OCI-LY1 (cell line): ENCODE data around the gene NKX3-2.

Experiments
- H2AFZ ChIP-seq: fragments of 200-600 bp; sonication (generic), shearing (Covaris generic); 2 replicates; pipeline ENCODE4 v1.6.0; 2014; ENCODE audit warnings: antibody characterized with exemption, mild to moderate bottlenecking, low read length
- H3F3A ChIP-seq: fragments of 200-600 bp; sonication (generic), shearing (Covaris generic); 2 replicates; pipeline ENCODE4 v1.6.0; 2014; ENCODE audit warnings: mild to moderate bottlenecking, antibody characterized with exemption, low read length, moderate library complexity; ENCODE audit not compliant: insufficient read depth
- H3K27ac ChIP-seq: fragments of 200-600 bp; sonication (generic); 2 replicates; pipeline ENCODE4 v1.5.1; 2014; ENCODE audit warnings: low read length, mixed run types, mild to moderate bottlenecking, low read depth; ENCODE audit not compliant: poor library complexity, severe bottlenecking
- H3K27me3 ChIP-seq: fragments of 200-600 bp; sonication (generic); 2 replicates; pipeline ENCODE4 v1.6.0; 2014; ENCODE audit warnings: antibody characterized with exemption, mild to moderate bottlenecking, low read length, moderate library complexity; ENCODE audit not compliant: insufficient read depth
- H3K36me3 ChIP-seq: fragments of 200-600 bp; sonication (generic); 2 replicates; pipeline ENCODE4 v1.6.1; 2014; ENCODE audit warnings: mild to moderate bottlenecking, antibody characterized with exemption, low read length, moderate library complexity, mixed read lengths; ENCODE audit not compliant: insufficient read depth
- H3K4me1 ChIP-seq: fragments of 200-600 bp; sonication (generic); 2 replicates; pipeline ENCODE4 v1.5.1; 2014; ENCODE audit warnings: mild to moderate bottlenecking, low read length, moderate library complexity; ENCODE audit not compliant: insufficient read depth, severe bottlenecking
- H3K4me2 ChIP-seq: fragments of 200-600 bp; sonication (generic), shearing (Covaris generic); 2 replicates; pipeline ENCODE4 v1.6.1; 2014; ENCODE audit warnings: low read length
- H3K4me3 ChIP-seq: fragments of 200-600 bp; sonication (generic); 2 replicates; pipeline ENCODE4 v1.5.1; 2014; ENCODE audit warnings: low read length, low read depth, mild to moderate bottlenecking, mixed read lengths; ENCODE audit not compliant: poor library complexity, severe bottlenecking
- H3K79me2 ChIP-seq: fragments of 200-600 bp; shearing (Covaris generic); 2 replicates; pipeline ENCODE4 v1.6.1; 2016; ENCODE audit warnings: mixed run types, low read length, mixed read lengths; ENCODE audit not compliant: insufficient read depth
- H3K9ac ChIP-seq: fragments of 200-600 bp; sonication (generic), shearing (Covaris generic); 2 replicates; pipeline ENCODE4 v1.6.1; 2014; ENCODE audit warnings: mild to moderate bottlenecking, low read length, mixed read lengths
- H3K9me2 ChIP-seq: fragments of 200-600 bp; sonication (generic), shearing (Covaris generic); 2 replicates; pipeline ENCODE4 v1.6.1; 2014; ENCODE audit warnings: low read depth, mild to moderate bottlenecking, low read length, mixed read lengths
- H3K9me3 ChIP-seq: fragments of 200-600 bp; shearing (Covaris generic); 2 replicates; pipeline ENCODE4 v1.6.1; 2014; ENCODE audit warnings: low read length, mixed read lengths
- H4K20me1 ChIP-seq: fragments of 200-600 bp; sonication (generic), shearing (Covaris generic); 2 replicates; pipeline ENCODE4 v1.6.0; 2016; ENCODE audit warnings: mild to moderate bottlenecking, low read length; ENCODE audit not compliant: insufficient read depth
- CTCF ChIP-seq: fragments of 200-600 bp; sonication (generic), shearing (Covaris generic); IDR thresholded peaks from 2 replicates; pipeline ENCODE4 v1.5.1; 2017; ENCODE audit warnings: mild to moderate bottlenecking, antibody characterized with exemption, low read length, moderate library complexity, mixed read lengths
- EZH2 ChIP-seq: fragments of 200-600 bp; sonication (generic), shearing (Covaris generic); IDR thresholded peaks from 2 replicates; pipeline ENCODE4 v1.8.0; 2017; ENCODE audit warnings: borderline replicate concordance, mixed run types, mild to moderate bottlenecking, antibody characterized with exemption, low read length, moderate library complexity, mixed read lengths

NKX3-2 gene

DNA sequence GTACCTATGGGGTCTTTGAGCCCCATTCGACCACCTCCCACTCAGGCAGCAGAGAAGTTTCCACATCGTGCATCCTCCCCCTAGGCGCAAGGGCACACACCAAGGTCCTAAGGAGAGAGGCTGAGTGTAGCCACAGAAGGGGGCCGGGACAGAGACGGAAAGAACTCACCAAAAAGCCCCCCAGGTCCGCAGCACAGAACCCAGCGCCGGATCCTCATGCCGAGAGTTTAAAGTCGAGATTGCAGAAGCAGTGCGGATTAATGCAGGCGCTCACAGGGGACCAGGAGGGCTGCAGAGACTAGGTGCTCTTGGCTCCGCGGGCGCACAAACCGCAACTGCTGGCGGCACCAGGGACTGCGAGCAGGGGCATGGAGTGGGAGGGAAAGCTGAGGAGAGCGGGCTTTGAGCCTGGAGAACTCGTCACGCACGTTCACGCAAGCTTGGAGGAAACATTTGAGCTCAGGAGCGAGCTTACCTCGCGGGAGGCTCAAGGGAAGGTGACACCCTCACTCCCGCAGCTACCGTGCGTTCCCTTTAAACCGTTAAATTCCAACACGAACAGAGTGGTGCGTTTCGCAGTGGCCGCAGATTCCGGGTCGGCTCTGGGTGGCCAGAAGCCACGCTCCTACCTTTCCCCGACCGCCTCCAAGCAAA lies 8.5 kb downstream of the NKX3-2 start:
- H3K9me3 ChIP-seq: no peaks in the 10 kb centered on the region
- no peak overlapping the region for H2AFZ ChIP-seq
- H3K4me3 ChIP-seq: no peak overlapping the region
- no peaks in the 10 kb centered on the region for H3K27me3 ChIP-seq
- no peaks in the 10 kb centered on the region for H4K20me1 ChIP-seq
- H3K9me2 ChIP-seq: no peaks in the 10 kb centered on the region
- H3K36me3 ChIP-seq: no peaks in the 10 kb centered on the region
- no peak overlapping the region for H3K9ac ChIP-seq
- no peaks in the 10 kb centered on the region for H3K4me1 ChIP-seq
- no peak overlapping the region for H3K4me2 ChIP-seq
- H3K79me2 ChIP-seq: no peaks in the 10 kb centered on the region
- no peak overlapping the region for H3K27ac ChIP-seq
- H3F3A ChIP-seq: no peaks in the 10 kb centered on the region
- TF ChIP-seq CTCF (no peak), EZH2 (no peak)

- no peaks in the 10 kb centered on the region for H3F3A ChIP-seq
- no peaks in the 10 kb centered on the region for H3K36me3 ChIP-seq
- H3K4me3 ChIP-seq: no peak overlapping the region
- no peak overlapping the region for H3K9ac ChIP-seq
- H3K27ac ChIP-seq: no peak overlapping the region
- no peak overlapping the region for H3K4me2 ChIP-seq
- no peaks in the 10 kb centered on the region for H3K79me2 ChIP-seq
- TF ChIP-seq CTCF (no peak), EZH2 (no peak)
- no peaks in the 10 kb centered on the region for H3K9me2 ChIP-seq
- no peak overlapping the region for H2AFZ ChIP-seq
- no peaks in the 10 kb centered on the region for H3K27me3 ChIP-seq
- H4K20me1 ChIP-seq: no peaks in the 10 kb centered on the region
- no peaks in the 10 kb centered on the region for H3K9me3 ChIP-seq
- H3K4me1 ChIP-seq: no peaks in the 10 kb centered on the region
Measured at GRCh38 chr4:13535118-13535517, 9.2 kb downstream of the NKX3-2 start.

GRCh38 chr4:13534344-13535063 lies 9.8 kb downstream of the NKX3-2 start:
- no peaks in the 10 kb centered on the region for H3K79me2 ChIP-seq
- no peaks in the 10 kb centered on the region for H4K20me1 ChIP-seq
- TF ChIP-seq EZH2 (no peak), CTCF (no peak)
- H3K9me3 ChIP-seq: no peaks in the 10 kb centered on the region
- H3K27ac ChIP-seq: no peak overlapping the region
- no peak overlapping the region for H3K4me3 ChIP-seq
- H3K36me3 ChIP-seq: no peaks in the 10 kb centered on the region
- no peaks in the 10 kb centered on the region for H3F3A ChIP-seq
- H3K4me1 ChIP-seq: no peaks in the 10 kb centered on the region
- no peaks in the 10 kb centered on the region for H3K9me2 ChIP-seq
- no peak overlapping the region for H3K4me2 ChIP-seq
- no peak overlapping the region for H2AFZ ChIP-seq
- H3K27me3 ChIP-seq: no peaks in the 10 kb centered on the region
- H3K9ac ChIP-seq: no peak overlapping the region
